IMR-90 (cell line): Measurements from ENCODE around the gene ADARB2. TPM values are rescaled to one million over a fixed set of nuclear protein-coding genes. Genes with fewer than 3 reads are reported as not detected.

ENCODE experiments used
- ATAC-seq: fragments of 200-7000 bp; cut with Tn5 transposase; 2 replicates; pipeline ENCODE4 v1.9.1; 2020; ENCODE audit warnings: low read depth, mild to moderate bottlenecking, moderate library complexity
- BruUV-seq: library from RNA; stranded (reverse); fragments of 400-500 nt; replicated peaks from 2 replicates; lab custom pipeline; 2021; lab: Mats Ljungman, UMichigan
- CTCF ChIA-PET: fragments of 300-600 bp; formaldehyde crosslinking; extraction: SDS; loops from one replicate; lab custom pipeline; 2021; ENCODE audit warnings: antibody characterized with exemption; lab: Yijun Ruan, JAX
- POLR2A ChIA-PET: fragments of 300-600 bp; sonication (Branson Sonifier 250); formaldehyde crosslinking; loops from one replicate; lab custom pipeline; 2022; ENCODE audit warnings: antibody characterized with exemption; ENCODE audit not compliant: unreplicated experiment; lab: Charles Lee
- DNase-seq: peaks from one replicate; pipeline ENCODE4 v3.0.0; 2013
- H2AFZ ChIP-seq: replicated peaks from 2 replicates; pipeline ENCODE3; 2013; ENCODE audit warnings: low read length, mild to moderate bottlenecking; ENCODE audit not compliant: poor library complexity
- H2AK5ac ChIP-seq: 2 replicates; pipeline ENCODE4 v1.6.1; 2013; ENCODE audit warnings: low read depth, low read length, inconsistent platforms
- H2AK9ac ChIP-seq: replicated peaks from 2 replicates; pipeline ENCODE3; 2013; ENCODE audit warnings: mild to moderate bottlenecking, low read depth, low read length, moderate library complexity; ENCODE audit not compliant: poor library complexity
- H2BK120ac ChIP-seq: 2 replicates; pipeline ENCODE4 v1.6.1; 2013; ENCODE audit warnings: low read depth, low read length, inconsistent platforms
- H2BK15ac ChIP-seq: 3 replicates; pipeline ENCODE4 v1.6.1; 2013; ENCODE audit warnings: low read depth, low read length, inconsistent platforms
- H2BK20ac ChIP-seq: 2 replicates; pipeline ENCODE4 v1.6.1; 2013; ENCODE audit warnings: low read depth, mild to moderate bottlenecking, inconsistent platforms, low read length, moderate library complexity
- H2BK5ac ChIP-seq: 2 replicates; pipeline ENCODE4 v1.6.1; 2013; ENCODE audit warnings: mild to moderate bottlenecking, low read depth, low read length, inconsistent platforms; ENCODE audit not compliant: poor library complexity, severe bottlenecking
- H3K14ac ChIP-seq: replicated peaks from 2 replicates; pipeline ENCODE4 v1.6.1; 2013; ENCODE audit warnings: low read depth, low read length, inconsistent platforms
- H3K18ac ChIP-seq: 2 replicates; pipeline ENCODE4 v1.6.1; 2013; ENCODE audit warnings: low read depth, low read length, control low read depth
- H3K23ac ChIP-seq: 2 replicates; pipeline ENCODE4 v1.6.1; 2013; ENCODE audit warnings: low read depth, low read length, inconsistent platforms
- H3K27ac ChIP-seq: 2 replicates; pipeline ENCODE4 v1.5.1; 2013; ENCODE audit warnings: mild to moderate bottlenecking, control low read depth, low read length; ENCODE audit not compliant: insufficient read depth
- H3K27me3 ChIP-seq: 2 replicates; pipeline ENCODE4 v1.6.1; 2013; ENCODE audit warnings: low read length; ENCODE audit not compliant: control insufficient read depth, insufficient read depth
- H3K36me3 ChIP-seq: 2 replicates; pipeline ENCODE4 v1.6.1; 2013; ENCODE audit warnings: low read length, mixed read lengths; ENCODE audit not compliant: control insufficient read depth, insufficient read depth
- H3K4ac ChIP-seq: 2 replicates; pipeline ENCODE4 v1.6.1; 2013; ENCODE audit warnings: low read depth, low read length, inconsistent platforms
- H3K4me1 ChIP-seq: 2 replicates; pipeline ENCODE4 v1.6.1; 2013; ENCODE audit warnings: low read length, mixed read lengths; ENCODE audit not compliant: control insufficient read depth, insufficient read depth
- H3K4me2 ChIP-seq: 2 replicates; pipeline ENCODE4 v1.6.1; 2013; ENCODE audit warnings: low read depth, mild to moderate bottlenecking, control low read depth, low read length, moderate library complexity
- H3K4me3 ChIP-seq: 2 replicates; pipeline ENCODE4 v1.5.1; 2013; ENCODE audit warnings: low read depth, mild to moderate bottlenecking, control low read depth, low read length, moderate library complexity; ENCODE audit not compliant: insufficient read depth
- H3K56ac ChIP-seq: 2 replicates; pipeline ENCODE4 v1.6.1; 2013; ENCODE audit warnings: low read length, inconsistent platforms; ENCODE audit not compliant: insufficient read depth; ENCODE audit errors: extremely low read depth
- H3K79me1 ChIP-seq, 2 experiments: 2 replicates each; pipeline ENCODE4 v1.6.1; 2013; ENCODE audit warnings: low read length in 2 of 2, inconsistent platforms in 1 of 2, low read depth in 1 of 2
- H3K9ac ChIP-seq: 2 replicates; pipeline ENCODE4 v1.6.1; 2013; ENCODE audit warnings: low read depth, low read length, control low read depth
- H3K9me1 ChIP-seq: 2 replicates; pipeline ENCODE4 v1.6.1; 2013; ENCODE audit warnings: low read length, inconsistent platforms; ENCODE audit not compliant: insufficient read depth
- H3K9me3 ChIP-seq: 2 replicates; pipeline ENCODE4 v1.6.1; 2013; ENCODE audit warnings: low read length; ENCODE audit not compliant: control insufficient read depth, insufficient read depth
- H4K20me1 ChIP-seq: 2 replicates; pipeline ENCODE4 v1.6.1; 2013; ENCODE audit warnings: low read length, inconsistent platforms; ENCODE audit not compliant: insufficient read depth
- H4K5ac ChIP-seq: 2 replicates; pipeline ENCODE4 v1.6.1; 2013; ENCODE audit warnings: mild to moderate bottlenecking, low read depth, low read length, control low read depth
- H4K8ac ChIP-seq, 2 experiments: 2 replicates each; pipeline ENCODE4 v1.6.1; 2013; ENCODE audit warnings: low read depth in 2 of 2, low read length in 2 of 2, control low read depth in 1 of 2, inconsistent platforms in 1 of 2
- H4K91ac ChIP-seq: 2 replicates; pipeline ENCODE4 v1.6.1; 2013; ENCODE audit warnings: low read depth, low read length, inconsistent platforms; ENCODE audit not compliant: insufficient read depth
- CEBPB ChIP-seq: IDR thresholded peaks from 2 replicates; pipeline ENCODE4 v1.6.1; 2012; ENCODE audit warnings: low read depth, low read length, improper control_type of control experiment
- CHD1 ChIP-seq: IDR thresholded peaks from 2 replicates; pipeline ENCODE4 v1.6.1; 2012; ENCODE audit warnings: low read depth, low read length, improper control_type of control experiment
- ELK1 ChIP-seq: fragments of 150-350 bp; IDR thresholded peaks from 2 replicates; pipeline ENCODE4 v1.6.1; 2016; ENCODE audit warnings: low read depth, mild to moderate bottlenecking, low read length, moderate library complexity, borderline replicate concordance
- FOS ChIP-seq: fragments of 150-350 bp; IDR thresholded peaks from 2 replicates; pipeline ENCODE4 v1.6.1; 2016; ENCODE audit warnings: low read depth, low read length
- MAFK ChIP-seq: IDR thresholded peaks from 2 replicates; pipeline ENCODE4 v1.6.1; 2012; ENCODE audit warnings: low read depth, low read length, improper control_type of control experiment
- MAZ ChIP-seq: IDR thresholded peaks from 2 replicates; pipeline ENCODE4 v1.6.1; 2012; ENCODE audit warnings: low read depth, mild to moderate bottlenecking, low read length, improper control_type of control experiment, moderate library complexity, borderline replicate concordance
- MXI1 ChIP-seq: IDR thresholded peaks from 2 replicates; pipeline ENCODE4 v1.6.1; 2012; ENCODE audit warnings: low read depth, mild to moderate bottlenecking, low read length, moderate library complexity, borderline replicate concordance
- NFE2L2 ChIP-seq: fragments of 150-350 bp; IDR thresholded peaks from 2 replicates; pipeline ENCODE4 v1.6.1; 2016; ENCODE audit warnings: low read depth, mild to moderate bottlenecking, low read length
- POLR2A ChIP-seq: IDR thresholded peaks from 2 replicates; pipeline ENCODE4 v1.6.1; 2012; ENCODE audit warnings: mild to moderate bottlenecking, low read depth, low read length
- RAD21 ChIP-seq: IDR thresholded peaks from 2 replicates; pipeline ENCODE4 v1.6.1; 2012; ENCODE audit warnings: low read length, improper control_type of control experiment
- RCOR1 ChIP-seq: IDR thresholded peaks from 2 replicates; pipeline ENCODE4 v1.6.1; 2012; ENCODE audit warnings: mild to moderate bottlenecking, low read length, improper control_type of control experiment; ENCODE audit not compliant: insufficient replicate concordance
- RFX5 ChIP-seq: IDR thresholded peaks from 2 replicates; pipeline ENCODE4 v1.8.0; 2012; ENCODE audit warnings: low read depth, mild to moderate bottlenecking, low read length, moderate library complexity
- SMC3 ChIP-seq: fragments of 150-350 bp; IDR thresholded peaks from 2 replicates; pipeline ENCODE4 v1.6.1; 2016; ENCODE audit warnings: low read depth, mild to moderate bottlenecking, antibody characterized with exemption, low read length, moderate library complexity
- WGBS, 2 experiments: methylation state at CpG; one replicate each; pipeline versions ENCODE4 v1.1.5 to v1.1.7; 2013; ENCODE audit warnings: missing lambda C conversion rate in 2 of 2; ENCODE audit not compliant: insufficient read length in 1 of 2; ENCODE audit errors: extremely low coverage in 2 of 2; 5-methylcytosine and 5-hydroxymethylcytosine counted together
- dilution Hi-C: fragments of 300-500 bp; cut with HindIII; formaldehyde crosslinking; loops from one replicate; pipeline ENCODE4 v1.14.3; 2018; ENCODE audit warnings: low sequenced_read_pairs; ENCODE audit not compliant: unreplicated experiment
- in situ Hi-C: fragments of 300-500 bp; cut with MboI; formaldehyde crosslinking; loops from 3 replicates; pipeline ENCODE4 v1.14.3; 2019; ENCODE audit warnings: low sequenced_read_pairs, inconsistent platforms, mixed read lengths
- intact Hi-C: fragments of 100-400 bp; cut with micrococcal nuclease; formaldehyde crosslinking; loops from 2 replicates; pipeline ENCODE4 v1.10.0; 2022
- polyA plus RNA-seq, 3 experiments: library from polyadenylated mRNA; depleted of rRNA; stranded (reverse); fragments of >200 nt; gene quantifications; 2 replicates each; pipeline ENCODE4 v1.2.3, GENCODE V29; 2012; ENCODE audit warnings: low replicate concordance in 1 of 3
- total RNA-seq: library from RNA; depleted of rRNA; stranded (reverse); fragments of >200 nt; gene quantifications from 2 replicates; pipeline ENCODE4 v1.2.3, GENCODE V29; 2012
- TF ChIP-seq, protein P1 (sequence below): conservative IDR thresholded peaks from 2 replicates; pipeline ENCODE4 v1.5.1; 2012; ENCODE audit warnings: mild to moderate bottlenecking, low read depth, low read length, improper control_type of control experiment
- TF ChIP-seq, protein P2 (sequence below): fragments of 150-350 bp; IDR thresholded peaks from 2 replicates; pipeline ENCODE4 v1.6.1; 2017; ENCODE audit warnings: mild to moderate bottlenecking, antibody characterized with exemption, low read length, low read depth

ADARB2 gene
- total and polyA plus RNA-seq, 2 of the 4 experiments (the other 2 are of a cell fraction), result not detected

GRCh38 chr10:1244493-1244892, 492.8 kb downstream of the ADARB2 start:
- ChIA-PET CTCF (no interaction called here), POLR2A (no interaction called here)
- Histone ChIP-seq H3K9ac (no peak overlapping the region), H2AK5ac (no peak overlapping the region), H2BK5ac (no peak overlapping the region), H3K27ac (no peak overlapping the region), H2AFZ (no peak overlapping the region), H3K36me3 (no peaks in the 10 kb centered on the region), H4K91ac (no peak overlapping the region), H3K79me1 (no peaks in the 10 kb centered on the region), H3K4ac (no peak overlapping the region), H4K5ac (no peak overlapping the region), H3K18ac (no peak overlapping the region), H4K20me1 (no peaks in the 10 kb centered on the region), H3K14ac (no peak overlapping the region), H4K8ac (no peak overlapping the region), H3K9me1 (no peaks in the 10 kb centered on the region), H3K9me3 (peaks cover 39% of the 10 kb centered on the region), H3K4me3 (no peak overlapping the region), H3K23ac (no peak overlapping the region), H2AK9ac (no peak overlapping the region), H2BK20ac (no peak overlapping the region), H2BK120ac (no peak overlapping the region), H3K4me1 (no peaks in the 10 kb centered on the region), H3K4me2 (no peak overlapping the region), H3K56ac (no peak overlapping the region), H2BK15ac (no peak overlapping the region), H3K27me3 (no peaks in the 10 kb centered on the region)
- in situ Hi-C loops, result no loop called here
- 78% methylated on average over 11 of the region's 18 CpGs; no CpG with 5 or more reads in 1 of the 2 experiments for WGBS, 2 experiments
- intact Hi-C loops, result no loop called here
- dilution Hi-C loops, result no loop called here
- BruUV-seq, result no TSS peak
- ATAC-seq (no peak), DNase-seq (no peak)
- TF ChIP-seq, protein P1, sequence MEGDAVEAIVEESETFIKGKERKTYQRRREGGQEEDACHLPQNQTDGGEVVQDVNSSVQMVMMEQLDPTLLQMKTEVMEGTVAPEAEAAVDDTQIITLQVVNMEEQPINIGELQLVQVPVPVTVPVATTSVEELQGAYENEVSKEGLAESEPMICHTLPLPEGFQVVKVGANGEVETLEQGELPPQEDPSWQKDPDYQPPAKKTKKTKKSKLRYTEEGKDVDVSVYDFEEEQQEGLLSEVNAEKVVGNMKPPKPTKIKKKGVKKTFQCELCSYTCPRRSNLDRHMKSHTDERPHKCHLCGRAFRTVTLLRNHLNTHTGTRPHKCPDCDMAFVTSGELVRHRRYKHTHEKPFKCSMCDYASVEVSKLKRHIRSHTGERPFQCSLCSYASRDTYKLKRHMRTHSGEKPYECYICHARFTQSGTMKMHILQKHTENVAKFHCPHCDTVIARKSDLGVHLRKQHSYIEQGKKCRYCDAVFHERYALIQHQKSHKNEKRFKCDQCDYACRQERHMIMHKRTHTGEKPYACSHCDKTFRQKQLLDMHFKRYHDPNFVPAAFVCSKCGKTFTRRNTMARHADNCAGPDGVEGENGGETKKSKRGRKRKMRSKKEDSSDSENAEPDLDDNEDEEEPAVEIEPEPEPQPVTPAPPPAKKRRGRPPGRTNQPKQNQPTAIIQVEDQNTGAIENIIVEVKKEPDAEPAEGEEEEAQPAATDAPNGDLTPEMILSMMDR, result no peak
- TF ChIP-seq FOS (no peak), MXI1 (no peak), ELK1 (no peak), SMC3 (no peak), CEBPB (no peak), MAFK (no peak), POLR2A (no peak), RFX5 (no peak), MAZ (no peak), RAD21 (no peak), CHD1 (no peak), NFE2L2 (no peak), RCOR1 (no peak)
- TF ChIP-seq, protein P2, sequence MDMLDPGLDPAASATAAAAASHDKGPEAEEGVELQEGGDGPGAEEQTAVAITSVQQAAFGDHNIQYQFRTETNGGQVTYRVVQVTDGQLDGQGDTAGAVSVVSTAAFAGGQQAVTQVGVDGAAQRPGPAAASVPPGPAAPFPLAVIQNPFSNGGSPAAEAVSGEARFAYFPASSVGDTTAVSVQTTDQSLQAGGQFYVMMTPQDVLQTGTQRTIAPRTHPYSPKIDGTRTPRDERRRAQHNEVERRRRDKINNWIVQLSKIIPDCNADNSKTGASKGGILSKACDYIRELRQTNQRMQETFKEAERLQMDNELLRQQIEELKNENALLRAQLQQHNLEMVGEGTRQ, result no peak
